Measurements from ENCODE around the gene CALHM5. TPM values are rescaled to one million over a fixed set of nuclear protein-coding genes. Genes with fewer than 3 reads are reported as not detected.

CALHM5 gene
- total and polyA plus RNA-seq, 9 of the 15 experiments (the other 6 are each of a cell fraction or from before 2014, with no cell fraction given), result under 0.01 to 0.05 (median 0.02) TPM; not detected in 2

DNA sequence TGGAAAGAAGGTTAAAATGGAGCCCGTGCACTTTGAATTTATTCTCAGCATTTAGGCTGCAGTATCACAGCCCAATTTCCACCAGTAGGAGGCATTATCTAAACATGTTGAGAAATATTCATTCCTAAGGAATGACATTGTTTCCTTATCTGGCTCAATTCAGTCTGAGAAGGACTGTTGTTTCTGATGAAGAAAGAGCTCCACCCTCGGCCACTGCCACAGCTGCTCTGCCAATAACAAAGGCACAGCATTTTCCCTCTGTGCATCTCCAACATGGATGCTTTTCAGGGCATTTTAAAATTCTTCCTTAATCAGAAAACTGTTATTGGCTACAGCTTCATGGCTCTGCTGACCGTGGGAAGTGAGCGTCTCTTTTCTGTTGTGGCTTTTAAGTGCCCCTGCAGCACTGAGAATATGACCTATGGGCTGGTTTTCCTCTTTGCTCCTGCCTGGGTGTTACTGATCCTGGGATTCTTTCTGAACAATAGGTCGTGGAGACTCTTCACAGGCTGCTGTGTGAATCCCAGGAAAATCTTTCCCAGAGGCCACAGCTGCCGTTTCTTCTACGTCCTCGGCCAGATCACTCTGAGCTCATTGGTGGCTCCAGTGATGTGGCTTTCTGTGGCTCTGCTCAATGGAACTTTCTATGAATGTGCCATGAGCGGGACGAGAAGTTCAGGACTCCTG lies at the start of gene CALHM5 (continued):
- TF ChIP-seq, protein P1, sequence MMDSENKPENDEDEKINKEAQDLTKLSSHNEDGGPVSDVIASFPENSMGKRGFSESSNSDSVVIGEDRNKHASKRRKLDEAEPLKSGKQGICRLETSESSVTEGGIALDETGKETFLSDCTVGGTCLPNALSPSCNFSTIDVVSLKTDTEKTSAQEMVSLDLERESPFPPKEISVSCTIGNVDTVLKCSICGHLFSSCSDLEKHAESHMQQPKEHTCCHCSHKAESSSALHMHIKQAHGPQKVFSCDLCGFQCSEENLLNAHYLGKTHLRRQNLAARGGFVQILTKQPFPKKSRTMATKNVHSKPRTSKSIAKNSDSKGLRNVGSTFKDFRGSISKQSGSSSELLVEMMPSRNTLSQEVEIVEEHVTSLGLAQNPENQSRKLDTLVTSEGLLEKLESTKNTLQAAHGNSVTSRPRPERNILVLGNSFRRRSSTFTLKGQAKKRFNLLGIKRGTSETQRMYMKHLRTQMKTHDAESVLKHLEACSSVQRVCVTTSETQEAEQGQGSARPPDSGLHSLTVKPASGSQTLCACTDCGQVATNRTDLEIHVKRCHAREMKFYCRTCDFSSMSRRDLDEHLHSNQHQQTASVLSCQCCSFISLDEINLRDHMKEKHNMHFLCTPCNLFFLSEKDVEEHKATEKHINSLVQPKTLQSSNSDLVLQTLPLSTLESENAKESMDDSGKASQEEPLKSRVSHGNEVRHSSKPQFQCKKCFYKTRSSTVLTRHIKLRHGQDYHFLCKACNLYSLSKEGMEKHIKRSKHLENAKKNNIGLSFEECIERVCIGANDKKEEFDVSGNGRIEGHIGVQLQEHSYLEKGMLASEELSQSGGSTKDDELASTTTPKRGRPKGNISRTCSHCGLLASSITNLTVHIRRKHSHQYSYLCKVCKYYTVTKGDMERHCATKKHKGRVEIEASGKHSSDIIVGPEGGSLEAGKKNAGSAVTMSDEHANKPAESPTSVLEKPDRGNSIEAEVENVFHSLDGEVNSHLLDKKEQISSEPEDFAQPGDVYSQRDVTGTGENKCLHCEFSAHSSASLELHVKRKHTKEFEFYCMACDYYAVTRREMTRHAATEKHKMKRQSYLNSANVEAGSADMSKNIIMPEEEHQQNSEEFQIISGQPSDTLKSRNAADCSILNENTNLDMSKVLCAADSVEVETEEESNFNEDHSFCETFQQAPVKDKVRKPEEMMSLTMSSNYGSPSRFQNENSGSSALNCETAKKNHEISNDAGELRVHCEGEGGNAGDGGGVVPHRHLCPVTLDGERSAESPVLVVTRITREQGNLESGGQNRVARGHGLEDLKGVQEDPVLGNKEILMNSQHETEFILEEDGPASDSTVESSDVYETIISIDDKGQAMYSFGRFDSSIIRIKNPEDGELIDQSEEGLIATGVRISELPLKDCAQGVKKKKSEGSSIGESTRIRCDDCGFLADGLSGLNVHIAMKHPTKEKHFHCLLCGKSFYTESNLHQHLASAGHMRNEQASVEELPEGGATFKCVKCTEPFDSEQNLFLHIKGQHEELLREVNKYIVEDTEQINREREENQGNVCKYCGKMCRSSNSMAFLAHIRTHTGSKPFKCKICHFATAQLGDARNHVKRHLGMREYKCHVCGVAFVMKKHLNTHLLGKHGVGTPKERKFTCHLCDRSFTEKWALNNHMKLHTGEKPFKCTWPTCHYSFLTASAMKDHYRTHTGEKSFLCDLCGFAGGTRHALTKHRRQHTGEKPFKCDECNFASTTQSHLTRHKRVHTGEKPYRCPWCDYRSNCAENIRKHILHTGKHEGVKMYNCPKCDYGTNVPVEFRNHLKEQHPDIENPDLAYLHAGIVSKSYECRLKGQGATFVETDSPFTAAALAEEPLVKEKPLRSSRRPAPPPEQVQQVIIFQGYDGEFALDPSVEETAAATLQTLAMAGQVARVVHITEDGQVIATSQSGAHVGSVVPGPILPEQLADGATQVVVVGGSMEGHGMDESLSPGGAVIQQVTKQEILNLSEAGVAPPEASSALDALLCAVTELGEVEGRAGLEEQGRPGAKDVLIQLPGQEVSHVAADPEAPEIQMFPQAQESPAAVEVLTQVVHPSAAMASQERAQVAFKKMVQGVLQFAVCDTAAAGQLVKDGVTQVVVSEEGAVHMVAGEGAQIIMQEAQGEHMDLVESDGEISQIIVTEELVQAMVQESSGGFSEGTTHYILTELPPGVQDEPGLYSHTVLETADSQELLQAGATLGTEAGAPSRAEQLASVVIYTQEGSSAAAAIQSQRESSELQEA (IDR thresholded peaks at IDR 0.05; ENCODE audit: low read depth), result no peak
- TF ChIP-seq, protein P2, sequence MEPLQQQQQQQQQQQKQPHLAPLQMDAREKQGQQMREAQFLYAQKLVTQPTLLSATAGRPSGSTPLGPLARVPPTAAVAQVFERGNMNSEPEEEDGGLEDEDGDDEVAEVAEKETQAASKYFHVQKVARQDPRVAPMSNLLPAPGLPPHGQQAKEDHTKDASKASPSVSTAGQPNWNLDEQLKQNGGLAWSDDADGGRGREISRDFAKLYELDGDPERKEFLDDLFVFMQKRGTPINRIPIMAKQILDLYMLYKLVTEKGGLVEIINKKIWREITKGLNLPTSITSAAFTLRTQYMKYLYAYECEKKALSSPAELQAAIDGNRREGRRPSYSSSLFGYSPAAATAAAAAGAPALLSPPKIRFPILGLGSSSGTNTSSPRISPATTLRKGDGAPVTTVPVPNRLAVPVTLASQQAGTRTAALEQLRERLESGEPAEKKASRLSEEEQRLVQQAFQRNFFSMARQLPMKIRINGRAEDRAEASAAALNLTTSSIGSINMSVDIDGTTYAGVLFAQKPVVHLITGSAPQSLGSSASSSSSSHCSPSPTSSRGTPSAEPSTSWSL (CRISPR knock-in tag; IDR thresholded peaks at IDR 0.05; ENCODE audit: borderline replicate concordance), result no peak
- TF ChIP-seq ETS2 (tag; IDR thresholded peaks at IDR 0.05; ENCODE audit: borderline replicate concordance, poor library complexity, severe bottlenecking) (no peak), ZNF785 (CRISPR knock-in tag; IDR thresholded peaks at IDR 0.05) (no peak), SRF (CRISPR knock-in tag; IDR thresholded peaks at IDR 0.05) (no peak; a peak in 1 of 4 replicates), FUS (optimal IDR thresholded peaks at IDR 0.05; ENCODE audit: low read depth, low read length) (no peak), MTF1 (CRISPR knock-in tag; IDR thresholded peaks at IDR 0.05; ENCODE audit: borderline replicate concordance) (no peak)
- TF ChIP-seq, protein P3, sequence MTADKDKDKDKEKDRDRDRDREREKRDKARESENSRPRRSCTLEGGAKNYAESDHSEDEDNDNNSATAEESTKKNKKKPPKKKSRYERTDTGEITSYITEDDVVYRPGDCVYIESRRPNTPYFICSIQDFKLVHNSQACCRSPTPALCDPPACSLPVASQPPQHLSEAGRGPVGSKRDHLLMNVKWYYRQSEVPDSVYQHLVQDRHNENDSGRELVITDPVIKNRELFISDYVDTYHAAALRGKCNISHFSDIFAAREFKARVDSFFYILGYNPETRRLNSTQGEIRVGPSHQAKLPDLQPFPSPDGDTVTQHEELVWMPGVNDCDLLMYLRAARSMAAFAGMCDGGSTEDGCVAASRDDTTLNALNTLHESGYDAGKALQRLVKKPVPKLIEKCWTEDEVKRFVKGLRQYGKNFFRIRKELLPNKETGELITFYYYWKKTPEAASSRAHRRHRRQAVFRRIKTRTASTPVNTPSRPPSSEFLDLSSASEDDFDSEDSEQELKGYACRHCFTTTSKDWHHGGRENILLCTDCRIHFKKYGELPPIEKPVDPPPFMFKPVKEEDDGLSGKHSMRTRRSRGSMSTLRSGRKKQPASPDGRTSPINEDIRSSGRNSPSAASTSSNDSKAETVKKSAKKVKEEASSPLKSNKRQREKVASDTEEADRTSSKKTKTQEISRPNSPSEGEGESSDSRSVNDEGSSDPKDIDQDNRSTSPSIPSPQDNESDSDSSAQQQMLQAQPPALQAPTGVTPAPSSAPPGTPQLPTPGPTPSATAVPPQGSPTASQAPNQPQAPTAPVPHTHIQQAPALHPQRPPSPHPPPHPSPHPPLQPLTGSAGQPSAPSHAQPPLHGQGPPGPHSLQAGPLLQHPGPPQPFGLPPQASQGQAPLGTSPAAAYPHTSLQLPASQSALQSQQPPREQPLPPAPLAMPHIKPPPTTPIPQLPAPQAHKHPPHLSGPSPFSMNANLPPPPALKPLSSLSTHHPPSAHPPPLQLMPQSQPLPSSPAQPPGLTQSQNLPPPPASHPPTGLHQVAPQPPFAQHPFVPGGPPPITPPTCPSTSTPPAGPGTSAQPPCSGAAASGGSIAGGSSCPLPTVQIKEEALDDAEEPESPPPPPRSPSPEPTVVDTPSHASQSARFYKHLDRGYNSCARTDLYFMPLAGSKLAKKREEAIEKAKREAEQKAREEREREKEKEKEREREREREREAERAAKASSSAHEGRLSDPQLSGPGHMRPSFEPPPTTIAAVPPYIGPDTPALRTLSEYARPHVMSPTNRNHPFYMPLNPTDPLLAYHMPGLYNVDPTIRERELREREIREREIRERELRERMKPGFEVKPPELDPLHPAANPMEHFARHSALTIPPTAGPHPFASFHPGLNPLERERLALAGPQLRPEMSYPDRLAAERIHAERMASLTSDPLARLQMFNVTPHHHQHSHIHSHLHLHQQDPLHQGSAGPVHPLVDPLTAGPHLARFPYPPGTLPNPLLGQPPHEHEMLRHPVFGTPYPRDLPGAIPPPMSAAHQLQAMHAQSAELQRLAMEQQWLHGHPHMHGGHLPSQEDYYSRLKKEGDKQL (CRISPR knock-in tag; IDR thresholded peaks at IDR 0.05; ENCODE audit: borderline replicate concordance), result no peak
- TF ChIP-seq, protein P4, sequence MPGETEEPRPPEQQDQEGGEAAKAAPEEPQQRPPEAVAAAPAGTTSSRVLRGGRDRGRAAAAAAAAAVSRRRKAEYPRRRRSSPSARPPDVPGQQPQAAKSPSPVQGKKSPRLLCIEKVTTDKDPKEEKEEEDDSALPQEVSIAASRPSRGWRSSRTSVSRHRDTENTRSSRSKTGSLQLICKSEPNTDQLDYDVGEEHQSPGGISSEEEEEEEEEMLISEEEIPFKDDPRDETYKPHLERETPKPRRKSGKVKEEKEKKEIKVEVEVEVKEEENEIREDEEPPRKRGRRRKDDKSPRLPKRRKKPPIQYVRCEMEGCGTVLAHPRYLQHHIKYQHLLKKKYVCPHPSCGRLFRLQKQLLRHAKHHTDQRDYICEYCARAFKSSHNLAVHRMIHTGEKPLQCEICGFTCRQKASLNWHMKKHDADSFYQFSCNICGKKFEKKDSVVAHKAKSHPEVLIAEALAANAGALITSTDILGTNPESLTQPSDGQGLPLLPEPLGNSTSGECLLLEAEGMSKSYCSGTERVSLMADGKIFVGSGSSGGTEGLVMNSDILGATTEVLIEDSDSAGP (CRISPR knock-in tag; IDR thresholded peaks at IDR 0.05), result no peak
